GM12878 (cell line): Measurements from ENCODE around the gene TTLL12.

Source experiments
- JUND ChIP-seq: IDR thresholded peaks from 2 replicates; pipeline ENCODE4 v1.6.1; 2012; ENCODE audit warnings: low read depth, mild to moderate bottlenecking, low read length, improper control_type of control experiment, moderate library complexity
- TF ChIP-seq, protein P1 (sequence below): fragments of 450-650 bp; formaldehyde crosslinking; IDR thresholded peaks from 2 replicates; pipeline ENCODE4 v1.4.0; 2022; ENCODE audit warnings: mild to moderate bottlenecking, moderate library complexity
- TF ChIP-seq, protein P2 (sequence below), 3 experiments: IDR thresholded peaks in 2 of 3; conservative IDR thresholded peaks in 1 of 3; 2 replicates each; pipeline ENCODE4 v1.5.1; 2011; ENCODE audit warnings: low read depth in 3 of 3, low read length in 3 of 3, mild to moderate bottlenecking in 3 of 3, control low read depth in 2 of 3, moderate library complexity in 2 of 3, inconsistent platforms in 1 of 3, mixed read lengths in 1 of 3; ENCODE audit not compliant: control insufficient read depth in 2 of 3, insufficient read depth in 1 of 3; ENCODE audit errors: extremely low read depth in 1 of 3
- TF ChIP-seq, protein P3 (sequence below): IDR thresholded peaks from 2 replicates; pipeline ENCODE4 v1.6.1; 2011; ENCODE audit warnings: low read depth, mild to moderate bottlenecking, low read length, moderate library complexity, borderline replicate concordance; ENCODE audit errors: extremely low read depth

DNA sequence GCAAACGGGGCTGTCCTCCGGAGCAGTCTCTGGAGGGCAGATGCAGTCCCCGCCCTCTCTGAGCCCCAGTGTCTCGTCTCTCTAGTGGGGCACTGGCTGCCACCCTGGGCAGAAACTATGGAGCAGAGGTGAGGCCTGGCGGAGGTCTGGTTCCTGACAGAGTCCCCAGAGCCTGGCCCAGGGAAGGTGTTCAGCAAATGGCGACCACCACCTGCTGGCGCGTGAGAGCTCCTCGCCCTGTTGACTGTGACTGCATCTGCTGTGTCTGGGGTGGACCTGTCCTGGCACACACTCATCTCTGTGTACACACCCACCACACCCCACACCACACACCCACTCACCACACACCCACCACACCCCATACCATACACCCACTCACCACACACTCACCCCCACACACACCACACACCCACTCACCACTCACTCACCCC lies 18.3 kb upstream of the TTLL12 start:
- TF ChIP-seq, protein P1, sequence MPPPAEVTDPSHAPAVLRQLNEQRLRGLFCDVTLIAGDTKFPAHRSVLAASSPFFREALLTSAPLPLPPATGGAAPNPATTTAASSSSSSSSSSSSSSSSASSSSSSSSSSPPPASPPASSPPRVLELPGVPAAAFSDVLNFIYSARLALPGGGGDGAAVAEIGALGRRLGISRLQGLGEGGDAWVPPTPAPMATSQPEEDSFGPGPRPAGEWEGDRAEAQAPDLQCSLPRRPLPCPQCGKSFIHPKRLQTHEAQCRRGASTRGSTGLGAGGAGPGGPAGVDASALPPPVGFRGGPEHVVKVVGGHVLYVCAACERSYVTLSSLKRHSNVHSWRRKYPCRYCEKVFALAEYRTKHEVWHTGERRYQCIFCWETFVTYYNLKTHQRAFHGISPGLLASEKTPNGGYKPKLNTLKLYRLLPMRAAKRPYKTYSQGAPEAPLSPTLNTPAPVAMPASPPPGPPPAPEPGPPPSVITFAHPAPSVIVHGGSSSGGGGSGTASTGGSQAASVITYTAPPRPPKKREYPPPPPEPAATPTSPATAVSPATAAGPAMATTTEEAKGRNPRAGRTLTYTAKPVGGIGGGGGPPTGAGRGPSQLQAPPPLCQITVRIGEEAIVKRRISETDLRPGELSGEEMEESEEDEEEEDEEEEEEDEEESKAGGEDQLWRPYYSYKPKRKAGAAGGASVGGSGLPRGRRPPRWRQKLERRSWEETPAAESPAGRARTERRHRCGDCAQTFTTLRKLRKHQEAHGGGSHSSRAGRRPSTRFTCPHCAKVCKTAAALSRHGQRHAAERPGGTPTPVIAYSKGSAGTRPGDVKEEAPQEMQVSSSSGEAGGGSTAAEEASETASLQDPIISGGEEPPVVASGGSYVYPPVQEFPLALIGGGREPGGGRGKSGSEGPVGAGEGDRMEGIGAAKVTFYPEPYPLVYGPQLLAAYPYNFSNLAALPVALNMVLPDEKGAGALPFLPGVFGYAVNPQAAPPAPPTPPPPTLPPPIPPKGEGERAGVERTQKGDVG (CRISPR knock-in tag): no peak
- TF ChIP-seq, protein P2, sequence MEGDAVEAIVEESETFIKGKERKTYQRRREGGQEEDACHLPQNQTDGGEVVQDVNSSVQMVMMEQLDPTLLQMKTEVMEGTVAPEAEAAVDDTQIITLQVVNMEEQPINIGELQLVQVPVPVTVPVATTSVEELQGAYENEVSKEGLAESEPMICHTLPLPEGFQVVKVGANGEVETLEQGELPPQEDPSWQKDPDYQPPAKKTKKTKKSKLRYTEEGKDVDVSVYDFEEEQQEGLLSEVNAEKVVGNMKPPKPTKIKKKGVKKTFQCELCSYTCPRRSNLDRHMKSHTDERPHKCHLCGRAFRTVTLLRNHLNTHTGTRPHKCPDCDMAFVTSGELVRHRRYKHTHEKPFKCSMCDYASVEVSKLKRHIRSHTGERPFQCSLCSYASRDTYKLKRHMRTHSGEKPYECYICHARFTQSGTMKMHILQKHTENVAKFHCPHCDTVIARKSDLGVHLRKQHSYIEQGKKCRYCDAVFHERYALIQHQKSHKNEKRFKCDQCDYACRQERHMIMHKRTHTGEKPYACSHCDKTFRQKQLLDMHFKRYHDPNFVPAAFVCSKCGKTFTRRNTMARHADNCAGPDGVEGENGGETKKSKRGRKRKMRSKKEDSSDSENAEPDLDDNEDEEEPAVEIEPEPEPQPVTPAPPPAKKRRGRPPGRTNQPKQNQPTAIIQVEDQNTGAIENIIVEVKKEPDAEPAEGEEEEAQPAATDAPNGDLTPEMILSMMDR (IDR thresholded peaks at IDR 0.05 in 2 of 3, conservative IDR thresholded peaks at IDR 0.05 in 1 of 3; ENCODE audit: control insufficient read depth in 2 of 3, extremely low read depth in 1 of 3, insufficient read depth in 1 of 3, low read depth in 3 of 3, low read length in 3 of 3): no peak
- TF ChIP-seq, protein P3, sequence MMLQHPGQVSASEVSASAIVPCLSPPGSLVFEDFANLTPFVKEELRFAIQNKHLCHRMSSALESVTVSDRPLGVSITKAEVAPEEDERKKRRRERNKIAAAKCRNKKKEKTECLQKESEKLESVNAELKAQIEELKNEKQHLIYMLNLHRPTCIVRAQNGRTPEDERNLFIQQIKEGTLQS: no peak
- TF ChIP-seq JUND: no peak
